ENCODE results near the gene LYPD6. TPM values are rescaled to one million over a fixed set of nuclear protein-coding genes. Genes with fewer than 3 reads are reported as not detected.

LYPD6 gene
- total RNA-seq, 4 donors from 2014 or later, result 0.45 to 1.9 (median 0.93) TPM; not detected in 1

DNA sequence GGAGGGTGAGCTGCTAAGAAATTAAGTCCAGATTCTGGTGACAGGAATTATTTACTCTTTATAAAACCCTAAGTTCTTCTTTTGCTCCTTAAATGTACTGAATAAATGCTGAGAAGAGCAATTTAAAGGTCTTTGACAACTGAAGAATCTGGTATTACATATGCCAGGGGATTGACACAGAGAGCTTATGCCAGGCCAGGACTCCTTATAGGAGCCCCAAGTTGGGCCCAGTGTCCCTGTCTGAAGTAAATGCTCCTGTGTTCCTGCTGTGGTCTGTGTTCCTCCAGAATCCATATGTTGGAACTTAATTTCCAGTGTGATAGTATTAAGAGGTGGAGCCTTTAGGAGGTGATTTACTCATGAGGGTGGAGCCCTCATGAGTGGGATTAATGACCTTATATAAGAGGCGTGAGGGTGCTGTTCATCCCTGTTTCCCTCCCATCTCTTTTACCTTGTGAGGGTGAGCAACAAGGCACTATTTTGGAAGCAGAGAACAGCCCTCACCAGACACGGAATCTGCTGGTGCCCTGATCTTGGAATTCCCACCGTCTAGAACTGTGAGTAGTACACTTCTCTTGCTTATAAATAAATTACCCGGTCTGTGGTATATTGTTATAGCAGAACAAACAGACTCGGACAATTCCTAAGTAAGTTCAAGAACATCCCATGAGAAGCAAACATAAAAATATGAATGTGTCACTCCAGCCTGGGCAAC, 39.8 kb downstream of the LYPD6 start:
- WGBS, result 89% methylated on average over 5 of the region's 5 CpGs
- TF ChIP-seq POLR2AphosphoS5 (IDR thresholded peaks at IDR 0.05) (no peak), POLR2A (IDR thresholded peaks at IDR 0.05) (no peak), EP300 (IDR thresholded peaks at IDR 0.05) (no peak), CTCF (IDR thresholded peaks at IDR 0.05) (no peak)
- Histone ChIP-seq H3K4me1 (peaks cover 7% of the 10 kb centered on the region), H3K36me3 (no peaks in the 10 kb centered on the region), H3K9me3 (no peaks in the 10 kb centered on the region), H3K27ac (no peak overlapping the region), H3K27me3 (no peaks in the 10 kb centered on the region), H3K4me3 (no peak overlapping the region)
- no peak for DNase-seq (ENCODE audit: low spot score in 2 of 2)

GRCh38 chr2:149371476-149371875, 41.1 kb downstream of the LYPD6 start:
- no peaks in the 10 kb centered on the region for H3K9me3 ChIP-seq
- H3K27ac ChIP-seq, result no peak overlapping the region
- no peaks in the 10 kb centered on the region for H3K27me3 ChIP-seq
- H3K4me1 ChIP-seq, result no peaks in the 10 kb centered on the region
- no peaks in the 10 kb centered on the region for H3K36me3 ChIP-seq
- TF ChIP-seq POLR2AphosphoS5 (IDR thresholded peaks at IDR 0.05) (no peak), EP300 (IDR thresholded peaks at IDR 0.05) (no peak), POLR2A (IDR thresholded peaks at IDR 0.05) (no peak), CTCF (IDR thresholded peaks at IDR 0.05) (no peak)
- 95% methylated on average over 6 of the region's 6 CpGs for WGBS
- DNase-seq (ENCODE audit: low spot score in 2 of 2), result no peak
- no peak overlapping the region for H3K4me3 ChIP-seq

DNA sequence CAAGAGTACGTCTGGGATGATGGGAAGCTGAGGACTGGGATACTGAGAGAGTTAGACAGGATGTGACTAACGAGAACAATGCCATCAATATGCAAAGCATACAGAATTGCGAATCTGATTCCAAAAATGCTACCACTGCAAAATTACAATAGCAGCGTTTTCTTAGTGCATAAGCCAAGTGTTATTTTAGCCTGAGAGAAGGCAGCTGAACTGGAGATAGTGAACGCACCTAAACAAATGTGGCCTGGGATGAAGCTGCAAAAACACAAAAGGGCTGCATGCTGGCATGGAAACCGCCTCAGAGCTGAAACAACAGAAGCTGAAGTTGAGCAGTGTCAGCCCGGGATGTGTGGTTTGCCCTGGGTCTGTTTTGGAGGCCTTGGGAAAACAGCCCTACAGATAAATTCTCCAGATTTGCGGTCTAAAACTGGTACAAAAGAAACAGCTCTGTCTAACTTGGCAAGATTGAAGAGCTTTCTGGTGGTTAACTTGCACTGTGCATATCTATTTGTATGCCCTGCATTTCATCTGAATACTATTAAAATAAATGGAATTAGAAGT, 45.5 kb downstream of the LYPD6 start:
- Histone ChIP-seq H3K9me3 (no peaks in the 10 kb centered on the region), H3K4me1 (no peaks in the 10 kb centered on the region), H3K36me3 (no peaks in the 10 kb centered on the region), H3K4me3 (no peak overlapping the region), H3K27me3 (no peaks in the 10 kb centered on the region), H3K27ac (no peak overlapping the region)
- TF ChIP-seq EP300 (IDR thresholded peaks at IDR 0.05) (no peak), CTCF (IDR thresholded peaks at IDR 0.05) (no peak), POLR2A (IDR thresholded peaks at IDR 0.05) (no peak), POLR2AphosphoS5 (IDR thresholded peaks at IDR 0.05) (no peak)
- WGBS, result 58% methylated on average over 8 of the region's 8 CpGs
- no peak for DNase-seq (ENCODE audit: low spot score in 2 of 2)

- H3K9me3 ChIP-seq, result no peaks in the 10 kb centered on the region
- H3K4me1 ChIP-seq, result no peaks in the 10 kb centered on the region
- no peaks in the 10 kb centered on the region for H3K27me3 ChIP-seq
- H3K27ac ChIP-seq, result no peak overlapping the region
- TF ChIP-seq POLR2A (IDR thresholded peaks at IDR 0.05) (no peak), CTCF (IDR thresholded peaks at IDR 0.05) (no peak), EP300 (IDR thresholded peaks at IDR 0.05) (no peak), POLR2AphosphoS5 (IDR thresholded peaks at IDR 0.05) (no peak)
- DNase-seq (ENCODE audit: low spot score in 2 of 2), result no peak
- no peak overlapping the region for H3K4me3 ChIP-seq
- no peaks in the 10 kb centered on the region for H3K36me3 ChIP-seq
- WGBS, result 95% methylated on average over 4 of the region's 4 CpGs
Measured at GRCh38 chr2:149380205-149380604, 49.8 kb downstream of the LYPD6 start.

DNA sequence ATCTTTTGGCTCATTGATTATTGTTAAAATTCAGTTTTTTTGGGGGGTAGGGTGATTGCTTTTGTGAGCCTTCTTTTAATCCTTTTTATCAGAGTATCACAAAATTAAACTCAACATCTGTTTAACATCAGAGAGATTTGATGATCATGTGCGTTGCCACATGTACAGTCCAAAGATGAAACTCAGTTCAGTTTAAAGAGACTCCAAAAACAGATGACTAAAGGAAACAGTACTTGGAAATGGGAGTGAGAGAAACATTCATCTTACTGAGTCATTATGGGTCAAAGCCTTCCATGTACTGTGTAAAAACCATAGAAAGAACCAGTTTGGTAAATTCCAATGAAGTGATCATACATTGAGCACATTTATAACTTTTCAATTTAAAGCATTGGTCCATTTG, 53.0 kb downstream of the LYPD6 start:
- no peak for DNase-seq (ENCODE audit: low spot score in 2 of 2)
- Histone ChIP-seq H3K27me3 (no peaks in the 10 kb centered on the region), H3K4me1 (no peaks in the 10 kb centered on the region), H3K4me3 (no peak overlapping the region), H3K27ac (no peak overlapping the region), H3K36me3 (no peaks in the 10 kb centered on the region), H3K9me3 (no peaks in the 10 kb centered on the region)
- TF ChIP-seq POLR2AphosphoS5 (IDR thresholded peaks at IDR 0.05) (no peak), CTCF (IDR thresholded peaks at IDR 0.05) (no peak), POLR2A (IDR thresholded peaks at IDR 0.05) (no peak), EP300 (IDR thresholded peaks at IDR 0.05) (no peak)
- WGBS, result 66% methylated on average over 1 of the region's 1 CpG
